Neural cell (in vitro differentiated cells): ENCODE measurements around the gene SPTB. TPM values are rescaled to one million over a fixed set of nuclear protein-coding genes. Genes with fewer than 3 reads are reported as not detected.

ENCODE experiments used
- H2AFZ ChIP-seq: fragments of 200-600, 300-800 bp; sonication (generic), shearing (Covaris generic); 2 replicates; pipeline ENCODE4 v1.6.0; 2014; ENCODE audit warnings: low read depth, mild to moderate bottlenecking, antibody characterized with exemption, low read length, moderate library complexity
- H3F3A ChIP-seq: fragments of 200-600 bp; shearing (Covaris generic); 2 replicates; pipeline ENCODE4 v1.6.1; 2016; ENCODE audit warnings: mild to moderate bottlenecking, moderate library complexity, mixed read lengths, antibody characterized with exemption, low read length; ENCODE audit not compliant: insufficient read depth, poor library complexity, severe bottlenecking
- H3K27ac ChIP-seq: fragments of 200-600, 300-800 bp; sonication (generic), shearing (Covaris generic); 2 replicates; pipeline ENCODE4 v1.5.1; 2014; ENCODE audit warnings: mild to moderate bottlenecking, low read length, moderate library complexity
- H3K27me3 ChIP-seq: fragments of 300-800, 200-600 bp; sonication (generic), shearing (Covaris generic); 2 replicates; pipeline ENCODE4 v1.6.0; 2014; ENCODE audit warnings: mild to moderate bottlenecking, low read depth, low read length, moderate library complexity; ENCODE audit not compliant: insufficient read depth
- H3K36me3 ChIP-seq: fragments of 300-800, 200-600 bp; sonication (generic), shearing (Covaris generic); 2 replicates; pipeline ENCODE4 v1.5.1; 2014; ENCODE audit warnings: mild to moderate bottlenecking, antibody characterized with exemption, low read length, moderate library complexity; ENCODE audit not compliant: insufficient read depth
- H3K4me2 ChIP-seq: fragments of 300-800, 200-600 bp; sonication (generic), shearing (Covaris generic); 2 replicates; pipeline ENCODE4 v1.6.0; 2014; ENCODE audit warnings: mild to moderate bottlenecking, low read length
- H3K4me3 ChIP-seq: fragments of 300-800, 200-600 bp; sonication (generic), shearing (Covaris generic); 2 replicates; pipeline ENCODE4 v1.5.1; 2014; ENCODE audit warnings: mild to moderate bottlenecking, low read length, moderate library complexity
- H3K79me2 ChIP-seq: fragments of 200-600 bp; shearing (Covaris generic); replicated peaks from 2 replicates; pipeline ENCODE4 v1.6.0; 2014; ENCODE audit warnings: mild to moderate bottlenecking, low read length, moderate library complexity; ENCODE audit not compliant: insufficient read depth
- H3K9ac ChIP-seq: fragments of 300-800, 200-600 bp; sonication (generic), shearing (Covaris generic); 2 replicates; pipeline ENCODE4 v1.6.1; 2016; ENCODE audit warnings: mild to moderate bottlenecking, low read length, mixed read lengths
- H3K9me2 ChIP-seq: fragments of 200-600 bp; shearing (Covaris generic); 2 replicates; pipeline ENCODE4 v1.6.1; 2016; ENCODE audit warnings: mild to moderate bottlenecking, low read length, mixed read lengths; ENCODE audit not compliant: insufficient read depth
- H3K9me3 ChIP-seq: fragments of 200-600, 300-800 bp; sonication (generic), shearing (Covaris generic); 2 replicates; pipeline ENCODE4 v1.6.1; 2016; ENCODE audit warnings: mild to moderate bottlenecking, mixed run types, low read length, moderate library complexity, mixed read lengths
- H4K20me1 ChIP-seq: fragments of 200-600 bp; shearing (Covaris generic); 2 replicates; pipeline ENCODE4 v1.6.1; 2016; ENCODE audit warnings: mild to moderate bottlenecking, mixed run types; ENCODE audit not compliant: insufficient read depth
- CTCF ChIP-seq: fragments of 450-650 bp; IDR thresholded peaks from 2 replicates; pipeline ENCODE4 v1.5.1; 2014; ENCODE audit warnings: antibody characterized with exemption, mild to moderate bottlenecking, moderate library complexity; ENCODE audit not compliant: poor library complexity, severe bottlenecking
- EP300 ChIP-seq: fragments of 450-650 bp; conservative IDR thresholded peaks from 2 replicates; pipeline ENCODE4 v1.6.1; 2014; ENCODE audit warnings: antibody characterized with exemption, mild to moderate bottlenecking, moderate library complexity; ENCODE audit not compliant: poor library complexity, severe bottlenecking
- EZH2 ChIP-seq: fragments of 200-600, 300-800 bp; shearing (Covaris generic), sonication (generic); IDR thresholded peaks from 2 replicates; pipeline ENCODE4 v1.6.1; 2014; ENCODE audit warnings: antibody characterized with exemption, low read length, borderline replicate concordance, mild to moderate bottlenecking; ENCODE audit not compliant: insufficient read depth, poor library complexity, severe bottlenecking
- MXI1 ChIP-seq: fragments of 450-650 bp; conservative IDR thresholded peaks from 2 replicates; pipeline ENCODE4 v1.6.1; 2014; ENCODE audit warnings: antibody characterized with exemption, mild to moderate bottlenecking; ENCODE audit not compliant: poor library complexity, severe bottlenecking
- POLR2AphosphoS5 ChIP-seq: IDR thresholded peaks from 2 replicates; pipeline ENCODE4 v1.6.1; 2012
- RAD21 ChIP-seq: fragments of 450-650 bp; conservative IDR thresholded peaks from 2 replicates; pipeline ENCODE4 v1.6.1; 2014; ENCODE audit warnings: antibody characterized with exemption, mild to moderate bottlenecking, moderate library complexity
- REST ChIP-seq: IDR thresholded peaks from 2 replicates; pipeline ENCODE4 v1.6.1; 2012; ENCODE audit warnings: borderline replicate concordance
- SMC3 ChIP-seq: fragments of 450-650 bp; conservative IDR thresholded peaks from 2 replicates; pipeline ENCODE4 v1.6.1; 2014; ENCODE audit warnings: antibody characterized with exemption, mild to moderate bottlenecking, moderate library complexity; ENCODE audit not compliant: poor library complexity
- TAF1 ChIP-seq: IDR thresholded peaks from 2 replicates; pipeline ENCODE4 v1.6.1; 2012; ENCODE audit warnings: low read depth
- polyA plus RNA-seq: library from polyadenylated mRNA; depleted of rRNA; stranded (reverse); fragments of >200 nt; gene quantifications from 2 replicates; pipeline ENCODE4 v1.2.3, GENCODE V29; 2014

The SPTB gene
- polyA plus RNA-seq, 1 donor from 2014 or later = 1.9 TPM

- peaks cover 41% of the 10 kb centered on the region for H3K79me2 ChIP-seq
- H3K9ac ChIP-seq = no peak overlapping the region
- H3K4me2 ChIP-seq = no peak overlapping the region
- H3K9me2 ChIP-seq = no peaks in the 10 kb centered on the region
- no peaks in the 10 kb centered on the region for H3F3A ChIP-seq
- H2AFZ ChIP-seq = no peak overlapping the region
- no peak overlapping the region for H3K4me3 ChIP-seq
- peaks cover 6% of the 10 kb centered on the region for H3K9me3 ChIP-seq
- no peak overlapping the region for H3K27ac ChIP-seq
- TF ChIP-seq TAF1 = no peak
- TF ChIP-seq EP300 = no peak
- no peak for TF ChIP-seq SMC3
- TF ChIP-seq RAD21 = no peak
- TF ChIP-seq CTCF = no peak
- no peak for TF ChIP-seq POLR2AphosphoS5
- no peak for TF ChIP-seq EZH2
- no peaks in the 10 kb centered on the region for H3K27me3 ChIP-seq
- H3K36me3 ChIP-seq = no peaks in the 10 kb centered on the region
- H4K20me1 ChIP-seq = no peaks in the 10 kb centered on the region
Observed at GRCh38 chr14:64714432-64715025, 165.2 kb downstream of the SPTB start.

GRCh38 chr14:64713677-64714076, 166.0 kb downstream of the SPTB start:
- Histone ChIP-seq H3K36me3 (no peaks in the 10 kb centered on the region), H3K79me2 (peaks cover 42% of the 10 kb centered on the region), H4K20me1 (no peaks in the 10 kb centered on the region), H3F3A (no peaks in the 10 kb centered on the region), H3K27ac (no peak overlapping the region), H3K9ac (no peak overlapping the region), H3K4me2 (no peak overlapping the region), H3K9me2 (no peaks in the 10 kb centered on the region), H3K4me3 (no peak overlapping the region), H3K9me3 (peaks cover 6% of the 10 kb centered on the region), H2AFZ (no peak overlapping the region), H3K27me3 (no peaks in the 10 kb centered on the region)
- TF ChIP-seq CTCF = no peak
- no peak for TF ChIP-seq POLR2AphosphoS5
- TF ChIP-seq TAF1 = no peak
- no peak for TF ChIP-seq MXI1
- no peak for TF ChIP-seq EP300
- TF ChIP-seq REST = no peak
- TF ChIP-seq SMC3 = no peak
- TF ChIP-seq RAD21 = no peak
- no peak for TF ChIP-seq EZH2
